ENCODE results near the gene EPHA6.
A peak's percentile ranks its signal among the peaks of the same experiment; 100 is the strongest.

EPHA6 gene

GRCh38 chr3:97148931-97149330 is 334.5 kb downstream of the EPHA6 start:
- DNase-seq (ENCODE audit: low spot score): no peak

- DNase-seq (ENCODE audit: low spot score): no peak
These were observed 346.8 kb downstream of the EPHA6 start for GRCh38 chr3:97161169-97161568.

GRCh38 chr3:97177242-97177641 is 362.8 kb downstream of the EPHA6 start:
- DNase-seq (ENCODE audit: low spot score): no peak

- no peak for DNase-seq (ENCODE audit: low spot score)
These were observed 367.3 kb downstream of the EPHA6 start for GRCh38 chr3:97181704-97182103.

GRCh38 chr3:97187771-97188170 is 373.4 kb downstream of the EPHA6 start:
- DNase-seq (ENCODE audit: low spot score): no peak

- DNase-seq (ENCODE audit: low spot score): no peak
These were observed 375.4 kb downstream of the EPHA6 start for GRCh38 chr3:97189835-97190234.

DNA sequence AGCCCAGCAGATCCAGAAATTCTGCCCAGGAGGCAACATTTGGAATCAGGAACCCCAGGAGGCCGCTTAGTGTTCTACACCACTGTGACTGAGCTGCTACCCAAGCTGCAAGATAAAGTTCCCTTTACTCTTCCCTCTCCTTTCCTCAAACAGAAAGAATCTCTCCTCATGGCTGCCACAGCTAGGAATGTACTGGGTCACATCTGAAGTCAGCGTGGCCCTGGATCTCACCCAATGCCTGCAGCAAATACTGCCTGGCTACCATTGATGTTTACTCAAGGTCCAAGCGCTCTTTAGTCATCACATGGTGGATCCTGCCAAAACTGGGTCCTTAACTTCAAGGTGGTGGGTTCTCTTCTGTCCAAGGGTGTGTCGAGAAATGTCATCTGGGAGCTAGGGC is 382.7 kb downstream of the EPHA6 start:
- DNase-seq (ENCODE audit: low spot score): no peak

- no peak for DNase-seq (ENCODE audit: low spot score)
These were observed 383.4 kb downstream of the EPHA6 start for GRCh38 chr3:97197830-97198229.

DNA sequence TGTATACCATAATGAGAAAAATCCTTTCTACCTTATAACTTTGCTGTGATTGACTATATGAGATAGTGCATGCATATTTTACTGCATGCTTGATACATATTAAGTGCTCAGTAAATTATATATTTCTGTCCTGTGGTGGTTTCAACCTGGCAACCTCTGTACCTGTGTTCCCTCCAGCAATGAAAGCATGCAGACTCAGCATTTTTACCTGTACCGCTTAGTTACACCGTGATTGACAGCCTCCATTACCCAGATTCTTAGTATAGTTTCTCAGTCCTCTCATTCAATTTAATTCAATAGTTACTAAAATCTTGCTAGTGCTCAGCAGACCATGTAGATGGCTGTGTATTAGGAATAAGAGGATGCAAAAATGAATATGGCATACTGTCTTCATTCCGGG is 386.0 kb downstream of the EPHA6 start:
- no peak for DNase-seq (ENCODE audit: low spot score)

- no peak for DNase-seq (ENCODE audit: low spot score)
These were observed 387.4 kb downstream of the EPHA6 start for GRCh38 chr3:97201814-97202213.

DNA sequence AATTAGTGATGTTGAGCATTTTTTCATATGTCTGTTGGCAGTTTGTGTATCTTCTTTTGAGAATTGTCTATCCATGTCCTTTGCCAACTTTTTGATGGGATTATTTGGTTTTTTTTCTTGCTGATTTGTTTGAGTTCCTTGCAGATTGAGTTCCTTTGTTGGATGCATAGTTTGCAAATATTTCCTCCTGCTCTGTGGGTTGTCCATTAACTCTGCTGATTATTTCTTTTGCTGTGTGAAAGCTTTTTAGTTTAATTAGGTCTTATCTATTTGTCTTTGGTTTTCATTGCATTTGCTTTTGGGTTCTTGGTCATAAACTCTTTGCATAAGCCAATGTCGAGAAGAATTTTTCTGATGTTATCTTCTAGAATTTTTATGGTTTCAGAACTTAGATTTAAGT is 414.6 kb downstream of the EPHA6 start:
- no peak for DNase-seq (ENCODE audit: low spot score)

DNA sequence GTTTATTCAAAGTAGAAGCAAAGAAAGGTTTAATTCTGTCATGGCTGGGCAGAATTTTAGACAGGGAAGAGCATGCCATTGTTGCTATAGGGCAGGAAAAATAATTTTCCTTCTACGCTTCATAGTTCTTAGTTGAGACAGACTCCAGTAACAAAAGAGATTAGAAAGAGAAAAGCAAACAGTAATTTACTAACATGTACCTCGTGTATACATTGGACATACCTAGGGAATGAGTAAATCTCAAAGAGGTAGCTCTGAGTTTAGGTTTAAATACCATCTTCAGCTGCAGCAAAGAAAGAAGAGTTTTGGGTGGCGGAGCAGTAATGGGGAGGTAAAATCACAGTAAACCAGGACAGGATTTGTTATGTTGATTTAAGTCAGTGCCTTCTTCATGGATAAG is 416.1 kb downstream of the EPHA6 start:
- DNase-seq (ENCODE audit: low spot score): no peak

GRCh38 chr3:97232393-97233034 is 418.1 kb downstream of the EPHA6 start:
- peak; percentile 74 for DNase-seq (ENCODE audit: low spot score)

DNA sequence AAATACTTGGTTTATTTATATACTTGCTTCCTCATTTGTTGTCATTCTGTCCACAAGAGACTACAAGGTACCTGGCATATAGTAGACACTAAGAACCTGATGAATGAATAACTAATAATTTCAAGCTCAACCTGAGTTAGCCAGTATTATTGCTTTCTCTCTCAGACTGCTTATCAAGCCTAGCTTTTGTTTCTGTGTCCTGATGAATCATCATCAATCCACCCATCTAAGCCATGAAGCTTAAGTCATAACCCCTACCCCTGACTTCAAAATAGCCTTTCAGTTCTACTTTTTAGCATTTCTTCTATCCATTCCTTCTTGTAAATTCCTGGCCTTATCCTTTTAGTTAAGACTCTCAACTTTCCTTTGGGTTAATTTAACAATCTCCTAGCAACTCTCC is 420.8 kb downstream of the EPHA6 start:
- DNase-seq (ENCODE audit: low spot score): no peak

GRCh38 chr3:97235611-97236315 is 421.4 kb downstream of the EPHA6 start:
- no peak for DNase-seq (ENCODE audit: low spot score)

- DNase-seq (ENCODE audit: low spot score): no peak
These were observed 427.0 kb downstream of the EPHA6 start for GRCh38 chr3:97241417-97241816.

DNA sequence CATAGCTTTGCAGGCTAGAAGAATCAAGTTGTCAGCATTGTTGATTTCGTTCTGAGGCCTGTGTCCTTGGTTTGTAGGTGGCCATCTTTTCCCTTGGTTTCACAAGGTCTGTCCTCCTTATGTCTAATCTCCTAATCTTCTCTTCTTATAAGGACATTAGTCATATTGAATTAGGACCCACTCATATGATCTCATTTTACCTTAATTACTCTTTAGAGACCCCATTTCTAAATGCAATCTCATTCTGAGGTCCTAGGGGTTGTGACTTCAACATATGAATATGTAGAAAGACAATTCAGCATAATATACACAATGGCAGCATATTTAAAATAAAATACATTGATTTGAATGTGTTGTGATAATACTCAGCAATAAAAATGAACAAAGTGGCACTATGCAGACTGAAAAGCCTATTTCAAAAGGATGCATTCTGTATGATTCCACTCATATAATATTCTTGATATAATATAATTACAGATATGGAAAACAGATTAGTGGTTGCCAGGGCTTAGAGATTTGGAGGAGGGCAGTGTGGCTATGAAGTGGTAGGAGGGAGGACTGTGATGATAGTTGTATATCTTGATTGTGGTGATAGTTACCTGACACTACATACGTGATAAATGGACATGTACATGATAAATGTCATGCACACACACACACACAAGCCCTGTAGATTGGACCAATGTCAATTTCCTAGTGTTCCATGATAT is 431.0 kb downstream of the EPHA6 start:
- peak; percentile 94 for DNase-seq (ENCODE audit: low spot score)

GRCh38 chr3:97256060-97256459 is 441.7 kb downstream of the EPHA6 start:
- no peak for DNase-seq (ENCODE audit: low spot score)

- no peak for DNase-seq (ENCODE audit: low spot score)
These were observed 443.7 kb downstream of the EPHA6 start for GRCh38 chr3:97257942-97258697.

- no peak for DNase-seq (ENCODE audit: low spot score)
These were observed 444.9 kb downstream of the EPHA6 start for GRCh38 chr3:97259263-97259662.

GRCh38 chr3:97264180-97264579 is 449.8 kb downstream of the EPHA6 start:
- no peak for DNase-seq (ENCODE audit: low spot score)
